Neural cell (in vitro differentiated cells): ENCODE measurements around the gene RHOT2. TPM values are rescaled to one million over a fixed set of nuclear protein-coding genes. Genes with fewer than 3 reads are reported as not detected.

Experiments
- H2AFZ ChIP-seq: fragments of 200-600, 300-800 bp; sonication (generic), shearing (Covaris generic); 2 replicates; pipeline ENCODE4 v1.6.0; 2014; ENCODE audit warnings: low read depth, mild to moderate bottlenecking, antibody characterized with exemption, low read length, moderate library complexity
- H3F3A ChIP-seq: fragments of 200-600 bp; shearing (Covaris generic); 2 replicates; pipeline ENCODE4 v1.6.1; 2016; ENCODE audit warnings: mild to moderate bottlenecking, moderate library complexity, mixed read lengths, antibody characterized with exemption, low read length; ENCODE audit not compliant: insufficient read depth, poor library complexity, severe bottlenecking
- H3K27ac ChIP-seq: fragments of 200-600, 300-800 bp; sonication (generic), shearing (Covaris generic); 2 replicates; pipeline ENCODE4 v1.5.1; 2014; ENCODE audit warnings: mild to moderate bottlenecking, low read length, moderate library complexity
- H3K27me3 ChIP-seq: fragments of 300-800, 200-600 bp; sonication (generic), shearing (Covaris generic); 2 replicates; pipeline ENCODE4 v1.6.0; 2014; ENCODE audit warnings: mild to moderate bottlenecking, low read depth, low read length, moderate library complexity; ENCODE audit not compliant: insufficient read depth
- H3K36me3 ChIP-seq: fragments of 300-800, 200-600 bp; sonication (generic), shearing (Covaris generic); 2 replicates; pipeline ENCODE4 v1.5.1; 2014; ENCODE audit warnings: mild to moderate bottlenecking, antibody characterized with exemption, low read length, moderate library complexity; ENCODE audit not compliant: insufficient read depth
- H3K4me2 ChIP-seq: fragments of 300-800, 200-600 bp; sonication (generic), shearing (Covaris generic); 2 replicates; pipeline ENCODE4 v1.6.0; 2014; ENCODE audit warnings: mild to moderate bottlenecking, low read length
- H3K4me3 ChIP-seq: fragments of 300-800, 200-600 bp; sonication (generic), shearing (Covaris generic); 2 replicates; pipeline ENCODE4 v1.5.1; 2014; ENCODE audit warnings: mild to moderate bottlenecking, low read length, moderate library complexity
- H3K79me2 ChIP-seq: fragments of 200-600 bp; shearing (Covaris generic); replicated peaks from 2 replicates; pipeline ENCODE4 v1.6.0; 2014; ENCODE audit warnings: mild to moderate bottlenecking, low read length, moderate library complexity; ENCODE audit not compliant: insufficient read depth
- H3K9ac ChIP-seq: fragments of 300-800, 200-600 bp; sonication (generic), shearing (Covaris generic); 2 replicates; pipeline ENCODE4 v1.6.1; 2016; ENCODE audit warnings: mild to moderate bottlenecking, low read length, mixed read lengths
- H3K9me2 ChIP-seq: fragments of 200-600 bp; shearing (Covaris generic); 2 replicates; pipeline ENCODE4 v1.6.1; 2016; ENCODE audit warnings: mild to moderate bottlenecking, low read length, mixed read lengths; ENCODE audit not compliant: insufficient read depth
- H3K9me3 ChIP-seq: fragments of 200-600, 300-800 bp; sonication (generic), shearing (Covaris generic); 2 replicates; pipeline ENCODE4 v1.6.1; 2016; ENCODE audit warnings: mild to moderate bottlenecking, mixed run types, low read length, moderate library complexity, mixed read lengths
- H4K20me1 ChIP-seq: fragments of 200-600 bp; shearing (Covaris generic); 2 replicates; pipeline ENCODE4 v1.6.1; 2016; ENCODE audit warnings: mild to moderate bottlenecking, mixed run types; ENCODE audit not compliant: insufficient read depth
- CTCF ChIP-seq: fragments of 450-650 bp; IDR thresholded peaks from 2 replicates; pipeline ENCODE4 v1.5.1; 2014; ENCODE audit warnings: antibody characterized with exemption, mild to moderate bottlenecking, moderate library complexity; ENCODE audit not compliant: poor library complexity, severe bottlenecking
- EP300 ChIP-seq: fragments of 450-650 bp; conservative IDR thresholded peaks from 2 replicates; pipeline ENCODE4 v1.6.1; 2014; ENCODE audit warnings: antibody characterized with exemption, mild to moderate bottlenecking, moderate library complexity; ENCODE audit not compliant: poor library complexity, severe bottlenecking
- EZH2 ChIP-seq: fragments of 200-600, 300-800 bp; shearing (Covaris generic), sonication (generic); IDR thresholded peaks from 2 replicates; pipeline ENCODE4 v1.6.1; 2014; ENCODE audit warnings: antibody characterized with exemption, low read length, borderline replicate concordance, mild to moderate bottlenecking; ENCODE audit not compliant: insufficient read depth, poor library complexity, severe bottlenecking
- MXI1 ChIP-seq: fragments of 450-650 bp; conservative IDR thresholded peaks from 2 replicates; pipeline ENCODE4 v1.6.1; 2014; ENCODE audit warnings: antibody characterized with exemption, mild to moderate bottlenecking; ENCODE audit not compliant: poor library complexity, severe bottlenecking
- POLR2AphosphoS5 ChIP-seq: IDR thresholded peaks from 2 replicates; pipeline ENCODE4 v1.6.1; 2012
- RAD21 ChIP-seq: fragments of 450-650 bp; conservative IDR thresholded peaks from 2 replicates; pipeline ENCODE4 v1.6.1; 2014; ENCODE audit warnings: antibody characterized with exemption, mild to moderate bottlenecking, moderate library complexity
- REST ChIP-seq: IDR thresholded peaks from 2 replicates; pipeline ENCODE4 v1.6.1; 2012; ENCODE audit warnings: borderline replicate concordance
- SMC3 ChIP-seq: fragments of 450-650 bp; conservative IDR thresholded peaks from 2 replicates; pipeline ENCODE4 v1.6.1; 2014; ENCODE audit warnings: antibody characterized with exemption, mild to moderate bottlenecking, moderate library complexity; ENCODE audit not compliant: poor library complexity
- TAF1 ChIP-seq: IDR thresholded peaks from 2 replicates; pipeline ENCODE4 v1.6.1; 2012; ENCODE audit warnings: low read depth
- polyA plus RNA-seq: library from polyadenylated mRNA; depleted of rRNA; stranded (reverse); fragments of >200 nt; gene quantifications from 2 replicates; pipeline ENCODE4 v1.2.3, GENCODE V29; 2014

Gene RHOT2
- polyA plus RNA-seq, 1 donor from 2014 or later, result 132 TPM

- H3K36me3 ChIP-seq, result no peaks in the 10 kb centered on the region
- H3F3A ChIP-seq, result no peaks in the 10 kb centered on the region
- H3K9me2 ChIP-seq, result no peaks in the 10 kb centered on the region
- no peak overlapping the region for H3K4me3 ChIP-seq
- H2AFZ ChIP-seq, result no peak overlapping the region
- TF ChIP-seq EZH2 (no peak), RAD21 (no peak), MXI1 (no peak), CTCF (no peak), TAF1 (no peak), SMC3 (no peak), REST (no peak), EP300 (no peak), POLR2AphosphoS5 (no peak)
- H3K79me2 ChIP-seq, result peaks cover 18% of the 10 kb centered on the region
- peaks cover 6% of the 10 kb centered on the region for H4K20me1 ChIP-seq
- H3K4me2 ChIP-seq, result no peak overlapping the region
- H3K9me3 ChIP-seq, result no peaks in the 10 kb centered on the region
- no peak overlapping the region for H3K27ac ChIP-seq
- H3K27me3 ChIP-seq, result peaks cover 3% of the 10 kb centered on the region
- no peak overlapping the region for H3K9ac ChIP-seq
These were observed 10.4 kb downstream of the RHOT2 start for GRCh38 chr16:678209-678857.

DNA sequence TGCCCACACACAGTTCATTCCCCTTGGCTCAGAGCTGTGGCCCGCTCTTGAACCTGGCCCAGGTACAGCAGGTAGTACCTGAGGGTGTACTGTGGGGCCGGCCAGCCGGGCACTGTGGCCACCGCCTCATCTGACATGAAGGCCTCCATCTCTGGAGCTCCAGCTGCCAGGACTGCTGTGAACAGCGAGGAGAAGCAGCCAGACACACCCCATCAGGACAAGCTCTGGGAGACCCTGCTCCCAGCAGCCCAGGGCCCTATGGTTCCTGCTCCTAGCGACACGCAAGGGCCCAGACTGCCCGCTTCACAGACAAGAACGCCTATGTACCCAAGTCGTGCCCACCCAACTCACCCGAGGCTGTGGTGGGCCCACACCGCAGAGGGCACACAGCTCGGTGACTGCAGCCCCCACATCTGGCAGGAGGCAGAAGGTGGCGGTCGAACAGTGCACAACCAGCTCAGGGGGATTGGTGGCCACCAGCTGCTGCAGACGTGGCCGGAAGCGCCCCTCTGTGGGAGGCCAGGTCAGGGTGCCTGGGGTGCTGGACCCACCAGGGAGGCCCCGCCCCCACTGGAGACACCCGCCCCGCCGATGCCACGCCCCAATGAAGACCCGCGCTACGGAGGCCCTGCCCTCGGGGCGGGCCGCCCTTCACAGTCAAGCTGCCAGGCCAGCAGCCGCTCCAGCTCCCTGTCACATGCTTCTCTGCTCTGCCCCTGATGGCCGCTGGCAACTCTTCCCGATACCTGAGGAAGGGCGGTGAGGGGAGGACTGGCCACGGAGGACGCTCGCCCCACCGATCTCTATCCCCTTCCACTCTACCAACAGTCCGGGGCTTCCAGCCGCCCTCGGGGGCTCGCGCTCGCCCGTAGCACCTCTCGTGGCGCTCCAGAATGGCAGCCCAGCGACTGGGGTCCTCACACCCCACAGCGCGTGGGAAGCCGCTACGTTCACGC is 11.2 kb downstream of the RHOT2 start:
- H3K79me2 ChIP-seq, result peaks cover 20% of the 10 kb centered on the region
- no peaks in the 10 kb centered on the region for H3K9me2 ChIP-seq
- H3F3A ChIP-seq, result no peaks in the 10 kb centered on the region
- peak overlapping the region; percentile 70 for H3K4me3 ChIP-seq
- peak overlapping the region; percentile 44 for H3K9ac ChIP-seq
- H3K36me3 ChIP-seq, result no peaks in the 10 kb centered on the region
- peaks cover 3% of the 10 kb centered on the region for H3K27me3 ChIP-seq
- peaks cover 6% of the 10 kb centered on the region for H4K20me1 ChIP-seq
- no peak overlapping the region for H2AFZ ChIP-seq
- TF ChIP-seq POLR2AphosphoS5 (no peak), REST (no peak), EP300 (no peak), RAD21 (no peak), SMC3 (no peak), TAF1 (no peak), CTCF (no peak), EZH2 (no peak), MXI1 (no peak)
- peak overlapping the region; percentile 24 for H3K27ac ChIP-seq
- no peak overlapping the region for H3K4me2 ChIP-seq
- no peaks in the 10 kb centered on the region for H3K9me3 ChIP-seq
